ENCODE results near the gene GATA6. TPM values are rescaled to one million over a fixed set of nuclear protein-coding genes. Genes with fewer than 3 reads are reported as not detected.

The GATA6 gene
- total RNA-seq, 1 experiment from 2014 or later: not detected

GRCh38 chr18:22143347-22144340 lies 25.7 kb upstream of the GATA6 start:
- no peaks in the 10 kb centered on the region for H3K4me1 ChIP-seq (ENCODE audit: low read length)
- no peaks in the 10 kb centered on the region for H3K27me3 ChIP-seq (ENCODE audit: low read length)
- H3K9ac ChIP-seq (ENCODE audit: low read length): no peak overlapping the region
- no peak for DNase-seq
- H3K79me2 ChIP-seq (ENCODE audit: low read length): no peaks in the 10 kb centered on the region
- no peaks in the 10 kb centered on the region for H4K20me1 ChIP-seq (ENCODE audit: insufficient read depth, low read depth, low read length)
- no peaks in the 10 kb centered on the region for H3K9me3 ChIP-seq (ENCODE audit: low read length)
- no peak overlapping the region for H3K27ac ChIP-seq (ENCODE audit: low read length)
- no peak overlapping the region for H3K4me3 ChIP-seq (ENCODE audit: low read length)
- no peak overlapping the region for H3K4me2 ChIP-seq (ENCODE audit: low read depth, low read length, poor library complexity, severe bottlenecking)
- no peak overlapping the region for H2AFZ ChIP-seq (ENCODE audit: low read length)
- H3K9me2 ChIP-seq (replicated peaks; ENCODE audit: insufficient read depth, low read length): no peaks in the 10 kb centered on the region
- H3K36me3 ChIP-seq (ENCODE audit: insufficient read depth, low read length): no peaks in the 10 kb centered on the region

DNA sequence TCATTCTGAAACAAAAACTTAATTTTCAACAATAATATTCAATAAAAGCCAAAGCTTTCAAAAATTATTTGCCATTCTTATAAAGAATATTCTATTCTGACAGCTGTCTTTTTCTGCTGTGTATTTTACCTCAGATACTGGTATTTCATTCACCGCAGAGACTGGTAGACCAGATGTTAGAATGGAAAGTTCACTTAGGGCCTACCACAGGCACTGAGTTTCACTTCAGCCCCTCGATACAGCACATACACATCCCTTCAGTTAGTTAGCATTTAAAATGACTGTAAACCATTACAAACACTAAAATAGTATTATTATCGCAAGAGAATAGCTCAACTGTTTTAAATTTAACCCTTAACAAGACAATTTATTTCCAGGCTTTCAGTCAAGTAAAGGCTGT lies 24.2 kb upstream of the GATA6 start:
- H3K4me2 ChIP-seq (ENCODE audit: low read depth, low read length, poor library complexity, severe bottlenecking): no peak overlapping the region
- no peak for DNase-seq

DNA sequence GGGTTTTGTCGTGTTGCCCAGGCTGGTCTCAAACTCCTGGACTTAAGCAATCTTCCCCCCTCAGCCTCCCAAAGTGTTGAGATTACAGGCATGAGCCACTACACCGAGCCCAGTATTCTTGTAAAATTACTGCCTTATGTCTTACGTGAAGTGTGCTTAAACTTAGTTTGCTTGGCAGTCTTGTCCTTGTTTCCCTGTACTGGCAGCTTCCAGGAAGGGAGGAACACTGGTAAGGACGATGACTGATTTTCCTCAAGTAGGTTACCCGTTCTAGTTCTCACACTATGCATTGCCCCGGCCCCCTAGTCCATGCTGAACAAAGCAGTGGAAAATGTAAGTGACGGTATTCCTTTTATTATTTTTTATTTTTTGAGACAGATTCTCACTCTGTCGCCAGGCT lies 19.7 kb upstream of the GATA6 start:
- H3K4me3 ChIP-seq (ENCODE audit: low read length): no peak overlapping the region
- H3K4me2 ChIP-seq (ENCODE audit: low read depth, low read length, poor library complexity, severe bottlenecking): no peak overlapping the region
- no peaks in the 10 kb centered on the region for H3K9me3 ChIP-seq (ENCODE audit: low read length)
- no peak overlapping the region for H3K9ac ChIP-seq (ENCODE audit: low read length)
- H3K36me3 ChIP-seq (ENCODE audit: insufficient read depth, low read length): no peaks in the 10 kb centered on the region
- no peak overlapping the region for H3K27ac ChIP-seq (ENCODE audit: low read length)
- DNase-seq: no peak
- H4K20me1 ChIP-seq (ENCODE audit: insufficient read depth, low read depth, low read length): no peaks in the 10 kb centered on the region
- H3K9me2 ChIP-seq (replicated peaks; ENCODE audit: insufficient read depth, low read length): no peaks in the 10 kb centered on the region
- H3K4me1 ChIP-seq (ENCODE audit: low read length): no peaks in the 10 kb centered on the region
- H3K79me2 ChIP-seq (ENCODE audit: low read length): no peaks in the 10 kb centered on the region
- H2AFZ ChIP-seq (ENCODE audit: low read length): no peak overlapping the region
- no peaks in the 10 kb centered on the region for H3K27me3 ChIP-seq (ENCODE audit: low read length)

More for the DNA sequence above, 24.2 kb upstream of the GATA6 start:
- Histone ChIP-seq H3K9me3 (ENCODE audit: low read length) (no peaks in the 10 kb centered on the region), H3K79me2 (ENCODE audit: low read length) (no peaks in the 10 kb centered on the region), H4K20me1 (ENCODE audit: insufficient read depth, low read depth, low read length) (no peaks in the 10 kb centered on the region), H2AFZ (ENCODE audit: low read length) (no peak overlapping the region), H3K27ac (ENCODE audit: low read length) (no peak overlapping the region), H3K4me1 (ENCODE audit: low read length) (no peaks in the 10 kb centered on the region), H3K9ac (ENCODE audit: low read length) (no peak overlapping the region), H3K27me3 (ENCODE audit: low read length) (no peaks in the 10 kb centered on the region), H3K9me2 (replicated peaks; ENCODE audit: insufficient read depth, low read length) (no peaks in the 10 kb centered on the region), H3K36me3 (ENCODE audit: insufficient read depth, low read length) (no peaks in the 10 kb centered on the region), H3K4me3 (ENCODE audit: low read length) (no peak overlapping the region)

- no peaks in the 10 kb centered on the region for H3K9me2 ChIP-seq (replicated peaks; ENCODE audit: insufficient read depth, low read length)
- H3K4me1 ChIP-seq (ENCODE audit: low read length): no peaks in the 10 kb centered on the region
- H3K4me3 ChIP-seq (ENCODE audit: low read length): no peak overlapping the region
- no peaks in the 10 kb centered on the region for H3K79me2 ChIP-seq (ENCODE audit: low read length)
- no peaks in the 10 kb centered on the region for H3K27me3 ChIP-seq (ENCODE audit: low read length)
- H3K36me3 ChIP-seq (ENCODE audit: insufficient read depth, low read length): no peaks in the 10 kb centered on the region
- no peak overlapping the region for H3K4me2 ChIP-seq (ENCODE audit: low read depth, low read length, poor library complexity, severe bottlenecking)
- no peak overlapping the region for H2AFZ ChIP-seq (ENCODE audit: low read length)
- DNase-seq: no peak
- no peak overlapping the region for H3K27ac ChIP-seq (ENCODE audit: low read length)
- no peaks in the 10 kb centered on the region for H4K20me1 ChIP-seq (ENCODE audit: insufficient read depth, low read depth, low read length)
- H3K9me3 ChIP-seq (ENCODE audit: low read length): no peaks in the 10 kb centered on the region
- no peak overlapping the region for H3K9ac ChIP-seq (ENCODE audit: low read length)
Measured at GRCh38 chr18:22152093-22152492, 17.3 kb upstream of the GATA6 start.

GRCh38 chr18:22153428-22153827 lies 16.0 kb upstream of the GATA6 start:
- H3K4me1 ChIP-seq (ENCODE audit: low read length): no peaks in the 10 kb centered on the region
- DNase-seq: no peak
- no peaks in the 10 kb centered on the region for H3K27me3 ChIP-seq (ENCODE audit: low read length)
- H2AFZ ChIP-seq (ENCODE audit: low read length): no peak overlapping the region
- H3K4me3 ChIP-seq (ENCODE audit: low read length): no peak overlapping the region
- H3K9me2 ChIP-seq (replicated peaks; ENCODE audit: insufficient read depth, low read length): no peaks in the 10 kb centered on the region
- H3K9me3 ChIP-seq (ENCODE audit: low read length): no peaks in the 10 kb centered on the region
- no peak overlapping the region for H3K9ac ChIP-seq (ENCODE audit: low read length)
- H3K27ac ChIP-seq (ENCODE audit: low read length): no peak overlapping the region
- no peaks in the 10 kb centered on the region for H3K36me3 ChIP-seq (ENCODE audit: insufficient read depth, low read length)
- no peaks in the 10 kb centered on the region for H3K79me2 ChIP-seq (ENCODE audit: low read length)
- no peak overlapping the region for H3K4me2 ChIP-seq (ENCODE audit: low read depth, low read length, poor library complexity, severe bottlenecking)
- no peaks in the 10 kb centered on the region for H4K20me1 ChIP-seq (ENCODE audit: insufficient read depth, low read depth, low read length)

DNA sequence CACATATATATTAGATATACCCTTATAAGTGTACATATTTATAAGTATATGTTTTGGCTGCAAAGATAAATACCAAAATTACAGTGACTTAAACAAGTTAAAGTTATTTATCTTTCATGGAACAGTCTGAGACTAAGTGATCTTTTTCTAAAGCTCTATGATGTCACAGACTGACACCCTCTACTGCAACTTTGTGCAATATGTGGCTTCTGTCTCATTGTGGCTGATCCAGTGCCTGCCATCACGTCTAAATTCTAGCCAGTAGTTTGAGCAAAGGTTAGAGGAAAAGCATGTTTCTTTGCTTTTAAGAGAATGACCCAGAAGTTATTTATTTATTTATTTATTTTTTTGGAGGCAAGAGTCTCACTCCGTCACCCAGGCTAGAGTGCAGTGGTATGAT lies 13.8 kb upstream of the GATA6 start:
- Histone ChIP-seq H3K9me2 (replicated peaks; ENCODE audit: insufficient read depth, low read length) (no peaks in the 10 kb centered on the region), H4K20me1 (ENCODE audit: insufficient read depth, low read depth, low read length) (no peaks in the 10 kb centered on the region), H3K4me3 (ENCODE audit: low read length) (no peak overlapping the region), H3K27me3 (ENCODE audit: low read length) (no peaks in the 10 kb centered on the region), H3K27ac (ENCODE audit: low read length) (no peak overlapping the region), H3K4me2 (ENCODE audit: low read depth, low read length, poor library complexity, severe bottlenecking) (no peak overlapping the region), H3K79me2 (ENCODE audit: low read length) (no peaks in the 10 kb centered on the region), H3K9ac (ENCODE audit: low read length) (no peak overlapping the region), H3K36me3 (ENCODE audit: insufficient read depth, low read length) (no peaks in the 10 kb centered on the region), H3K9me3 (ENCODE audit: low read length) (no peaks in the 10 kb centered on the region), H3K4me1 (ENCODE audit: low read length) (no peaks in the 10 kb centered on the region), H2AFZ (ENCODE audit: low read length) (no peak overlapping the region)
- DNase-seq: no peak

GRCh38 chr18:22159014-22159413 lies 10.4 kb upstream of the GATA6 start:
- no peaks in the 10 kb centered on the region for H3K79me2 ChIP-seq (ENCODE audit: low read length)
- H3K36me3 ChIP-seq (ENCODE audit: insufficient read depth, low read length): no peaks in the 10 kb centered on the region
- no peak overlapping the region for H3K4me3 ChIP-seq (ENCODE audit: low read length)
- no peak overlapping the region for H3K27ac ChIP-seq (ENCODE audit: low read length)
- DNase-seq: no peak
- no peak overlapping the region for H2AFZ ChIP-seq (ENCODE audit: low read length)
- no peaks in the 10 kb centered on the region for H4K20me1 ChIP-seq (ENCODE audit: insufficient read depth, low read depth, low read length)
- H3K4me1 ChIP-seq (ENCODE audit: low read length): no peaks in the 10 kb centered on the region
- no peak overlapping the region for H3K4me2 ChIP-seq (ENCODE audit: low read depth, low read length, poor library complexity, severe bottlenecking)
- no peak overlapping the region for H3K9ac ChIP-seq (ENCODE audit: low read length)
- H3K9me3 ChIP-seq (ENCODE audit: low read length): no peaks in the 10 kb centered on the region
- H3K9me2 ChIP-seq (replicated peaks; ENCODE audit: insufficient read depth, low read length): no peaks in the 10 kb centered on the region
- no peaks in the 10 kb centered on the region for H3K27me3 ChIP-seq (ENCODE audit: low read length)

- Histone ChIP-seq H3K4me1 (ENCODE audit: low read length) (no peaks in the 10 kb centered on the region), H3K4me2 (ENCODE audit: low read depth, low read length, poor library complexity, severe bottlenecking) (no peak overlapping the region), H4K20me1 (ENCODE audit: insufficient read depth, low read depth, low read length) (no peaks in the 10 kb centered on the region), H3K9me3 (ENCODE audit: low read length) (no peaks in the 10 kb centered on the region), H2AFZ (ENCODE audit: low read length) (no peak overlapping the region), H3K4me3 (ENCODE audit: low read length) (no peak overlapping the region), H3K27ac (ENCODE audit: low read length) (no peak overlapping the region), H3K9ac (ENCODE audit: low read length) (no peak overlapping the region), H3K79me2 (ENCODE audit: low read length) (no peaks in the 10 kb centered on the region), H3K27me3 (ENCODE audit: low read length) (no peaks in the 10 kb centered on the region), H3K36me3 (ENCODE audit: insufficient read depth, low read length) (no peaks in the 10 kb centered on the region), H3K9me2 (replicated peaks; ENCODE audit: insufficient read depth, low read length) (no peaks in the 10 kb centered on the region)
- no peak for DNase-seq
Measured at GRCh38 chr18:22161090-22161489, 8.3 kb upstream of the GATA6 start.
